Panc1 (cell line): ENCODE measurements around the gene TSPAN5. TPM values are rescaled to one million over a fixed set of nuclear protein-coding genes. Genes with fewer than 3 reads are reported as not detected.

Experiments
- ATAC-seq: fragments of 200-7000 bp; cut with Tn5 transposase; 2 replicates; pipeline ENCODE4 v1.9.1; 2020; ENCODE audit warnings: mild to moderate bottlenecking, moderate library complexity
- BruUV-seq: library from RNA; stranded (reverse); fragments of 400-500 nt; replicated peaks from 2 replicates; lab custom pipeline; 2021; lab: Mats Ljungman, UMichigan
- CTCF ChIA-PET: fragments of 300-600 bp; sonication (Branson Sonifier 250); formaldehyde crosslinking; loops from one replicate; lab custom pipeline; 2022; ENCODE audit warnings: antibody characterized with exemption; lab: Charles Lee
- POLR2A ChIA-PET: fragments of 300-600 bp; sonication (Branson Sonifier 250); formaldehyde crosslinking; loops from one replicate; lab custom pipeline; 2022; ENCODE audit warnings: antibody characterized with exemption; lab: Charles Lee
- DNase-seq: peaks from one replicate; pipeline ENCODE4 v3.0.0-alpha.2; 2010; ENCODE audit warnings: low read depth, low spot score
- H3K27ac ChIP-seq: 2 replicates; pipeline ENCODE4 v1.5.1; 2011; ENCODE audit warnings: mild to moderate bottlenecking, low read length, inconsistent platforms
- H3K27me3 ChIP-seq: fragments of 200-500 bp; sonication (Bioruptor generic); 2 replicates; pipeline ENCODE4 v1.6.0; 2014; ENCODE audit warnings: low read length, inconsistent platforms; ENCODE audit not compliant: control insufficient read depth, insufficient read depth
- H3K36me3 ChIP-seq: fragments of 200-500 bp; sonication (Bioruptor generic); 2 replicates; pipeline ENCODE4 v1.5.1; 2014; ENCODE audit warnings: inconsistent platforms, mild to moderate bottlenecking, low read length, moderate library complexity; ENCODE audit not compliant: control insufficient read depth, insufficient read depth
- H3K4me1 ChIP-seq: 2 replicates; pipeline ENCODE4 v1.5.1; 2011; ENCODE audit warnings: inconsistent platforms, mild to moderate bottlenecking, low read length, moderate library complexity; ENCODE audit not compliant: control insufficient read depth, insufficient read depth
- H3K4me3 ChIP-seq, 2 experiments: 2 replicates each; pipeline ENCODE4 v1.5.1; 2011 to 2012; ENCODE audit warnings: low read depth in 2 of 2, low read length in 2 of 2, mild to moderate bottlenecking in 2 of 2, inconsistent platforms in 1 of 2, moderate library complexity in 1 of 2
- H3K9me3 ChIP-seq: fragments of 200-500 bp; sonication (Bioruptor generic); 2 replicates; pipeline ENCODE4 v1.5.1; 2014; ENCODE audit warnings: low read depth, mild to moderate bottlenecking, inconsistent platforms, low read length, moderate library complexity; ENCODE audit not compliant: control insufficient read depth, insufficient read depth
- POLR2AphosphoS5 ChIP-seq: IDR thresholded peaks from 2 replicates; pipeline ENCODE4 v1.6.1; 2012; ENCODE audit warnings: mild to moderate bottlenecking, low read depth, low read length, moderate library complexity
- SIN3A ChIP-seq: IDR thresholded peaks from 2 replicates; pipeline ENCODE4 v1.6.1; 2012; ENCODE audit warnings: low read depth, mild to moderate bottlenecking, low read length, moderate library complexity, borderline replicate concordance; ENCODE audit not compliant: insufficient read depth
- TCF7L2 ChIP-seq: IDR thresholded peaks from 2 replicates; pipeline ENCODE4 v1.6.1; 2011; ENCODE audit warnings: mild to moderate bottlenecking, low read depth, low read length, inconsistent platforms
- in situ Hi-C: cut with HindIII; loops from 2 replicates; pipeline ENCODE4 v1.10.0; 2016; ENCODE audit warnings: low sequenced_read_pairs, low pct_unique_long_range_greater_than_20kb
- intact Hi-C: fragments of 100-400 bp; cut with micrococcal nuclease; formaldehyde crosslinking; loops from one replicate; pipeline ENCODE4 v1.10.0; 2022; ENCODE audit not compliant: unreplicated experiment
- total RNA-seq: library from RNA; stranded (reverse); gene quantifications from one replicate; pipeline ENCODE4 v1.2.1, GENCODE V29; 2021; ENCODE audit not compliant: unreplicated experiment
- TF ChIP-seq, protein P1 (sequence below), 2 experiments: IDR thresholded peaks; 2 replicates each; pipeline ENCODE4 v1.6.1; 2011 to 2012; ENCODE audit warnings: low read depth in 2 of 2, control low read depth in 1 of 2, low read length in 1 of 2, mild to moderate bottlenecking in 1 of 2, moderate library complexity in 1 of 2; ENCODE audit not compliant: insufficient read depth in 1 of 2
- TF ChIP-seq, protein P2 (sequence below): fragments of 450-650 bp; IDR thresholded peaks from 2 replicates; pipeline ENCODE4 v1.5.1; 2017; ENCODE audit warnings: mild to moderate bottlenecking

TSPAN5 gene
- total RNA-seq, 1 experiment from 2014 or later, result 61.9 TPM

DNA sequence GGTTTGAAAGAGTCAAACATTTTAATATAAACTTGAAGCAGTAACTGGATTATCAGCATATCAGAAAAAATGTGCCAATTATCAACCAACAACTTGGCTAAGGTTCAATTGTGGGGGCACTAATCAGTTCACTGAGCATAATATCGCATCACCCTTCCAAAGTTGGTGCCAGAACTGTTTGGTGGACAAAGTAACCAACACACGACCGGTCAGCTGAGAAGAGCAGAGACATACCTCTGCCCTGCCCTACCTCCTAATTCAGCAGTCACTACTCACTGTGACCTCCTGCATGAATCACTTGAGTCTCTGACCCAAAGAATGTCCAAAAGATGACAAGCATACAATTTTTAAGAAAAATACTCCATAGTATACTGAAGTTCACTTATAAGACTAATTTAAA is 53.2 kb downstream of the TSPAN5 start:
- intact Hi-C loops (no loop called here), in situ Hi-C loops (no loop called here)
- Histone ChIP-seq H3K4me1 (0 out of 2 replicates have a peak, but pooled peaks cover 3% of the 10 kb centered on the region), H3K27me3 (no peaks in the 10 kb centered on the region), H3K27ac (no peak overlapping the region), H3K36me3 (no peaks in the 10 kb centered on the region; the same call in 1 of the 2 replicates), H3K4me3 (no peak overlapping the region), H3K9me3 (peaks cover 7% of the 10 kb centered on the region; the same call in 1 of the 2 replicates)
- TF ChIP-seq POLR2AphosphoS5 (no peak), SIN3A (no peak)
- TF ChIP-seq, protein P1, sequence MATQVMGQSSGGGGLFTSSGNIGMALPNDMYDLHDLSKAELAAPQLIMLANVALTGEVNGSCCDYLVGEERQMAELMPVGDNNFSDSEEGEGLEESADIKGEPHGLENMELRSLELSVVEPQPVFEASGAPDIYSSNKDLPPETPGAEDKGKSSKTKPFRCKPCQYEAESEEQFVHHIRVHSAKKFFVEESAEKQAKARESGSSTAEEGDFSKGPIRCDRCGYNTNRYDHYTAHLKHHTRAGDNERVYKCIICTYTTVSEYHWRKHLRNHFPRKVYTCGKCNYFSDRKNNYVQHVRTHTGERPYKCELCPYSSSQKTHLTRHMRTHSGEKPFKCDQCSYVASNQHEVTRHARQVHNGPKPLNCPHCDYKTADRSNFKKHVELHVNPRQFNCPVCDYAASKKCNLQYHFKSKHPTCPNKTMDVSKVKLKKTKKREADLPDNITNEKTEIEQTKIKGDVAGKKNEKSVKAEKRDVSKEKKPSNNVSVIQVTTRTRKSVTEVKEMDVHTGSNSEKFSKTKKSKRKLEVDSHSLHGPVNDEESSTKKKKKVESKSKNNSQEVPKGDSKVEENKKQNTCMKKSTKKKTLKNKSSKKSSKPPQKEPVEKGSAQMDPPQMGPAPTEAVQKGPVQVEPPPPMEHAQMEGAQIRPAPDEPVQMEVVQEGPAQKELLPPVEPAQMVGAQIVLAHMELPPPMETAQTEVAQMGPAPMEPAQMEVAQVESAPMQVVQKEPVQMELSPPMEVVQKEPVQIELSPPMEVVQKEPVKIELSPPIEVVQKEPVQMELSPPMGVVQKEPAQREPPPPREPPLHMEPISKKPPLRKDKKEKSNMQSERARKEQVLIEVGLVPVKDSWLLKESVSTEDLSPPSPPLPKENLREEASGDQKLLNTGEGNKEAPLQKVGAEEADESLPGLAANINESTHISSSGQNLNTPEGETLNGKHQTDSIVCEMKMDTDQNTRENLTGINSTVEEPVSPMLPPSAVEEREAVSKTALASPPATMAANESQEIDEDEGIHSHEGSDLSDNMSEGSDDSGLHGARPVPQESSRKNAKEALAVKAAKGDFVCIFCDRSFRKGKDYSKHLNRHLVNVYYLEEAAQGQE (IDR thresholded peaks at IDR 0.05; ENCODE audit: insufficient read depth in 1 of 2, low read depth in 2 of 2, low read length in 1 of 2), result no peak
- ChIA-PET CTCF (no interaction called here), POLR2A (no interaction called here)
- BruUV-seq, result no TSS peak
- DNase-seq (no peak), ATAC-seq (no peak)

DNA sequence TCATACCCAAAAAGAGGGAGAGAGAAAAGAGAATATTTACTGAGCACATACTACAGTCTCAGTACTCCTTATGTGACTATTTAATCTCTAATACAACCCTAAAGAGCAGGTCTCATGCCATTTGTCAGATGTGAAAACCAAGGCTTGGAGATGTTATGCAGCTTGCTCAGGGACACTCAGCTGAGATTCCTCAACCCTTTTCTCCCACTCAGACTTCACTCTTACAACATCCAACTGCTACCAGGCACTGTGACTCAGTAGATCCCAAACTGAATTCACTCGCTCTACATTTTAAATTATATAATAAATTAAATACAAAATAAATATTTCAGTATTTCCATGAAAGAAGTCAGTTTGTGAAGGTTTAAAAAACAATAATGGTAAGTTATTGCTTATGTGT is 53.7 kb downstream of the TSPAN5 start:
- DNase-seq, result no peak
- TF ChIP-seq TCF7L2, result no peak
- TF ChIP-seq POLR2AphosphoS5, result no peak
- TF ChIP-seq, protein P1 (IDR thresholded peaks at IDR 0.05; ENCODE audit: insufficient read depth in 1 of 2, low read depth in 2 of 2, low read length in 1 of 2), result no peak
- TF ChIP-seq SIN3A, result no peak
- TF ChIP-seq, protein P2, sequence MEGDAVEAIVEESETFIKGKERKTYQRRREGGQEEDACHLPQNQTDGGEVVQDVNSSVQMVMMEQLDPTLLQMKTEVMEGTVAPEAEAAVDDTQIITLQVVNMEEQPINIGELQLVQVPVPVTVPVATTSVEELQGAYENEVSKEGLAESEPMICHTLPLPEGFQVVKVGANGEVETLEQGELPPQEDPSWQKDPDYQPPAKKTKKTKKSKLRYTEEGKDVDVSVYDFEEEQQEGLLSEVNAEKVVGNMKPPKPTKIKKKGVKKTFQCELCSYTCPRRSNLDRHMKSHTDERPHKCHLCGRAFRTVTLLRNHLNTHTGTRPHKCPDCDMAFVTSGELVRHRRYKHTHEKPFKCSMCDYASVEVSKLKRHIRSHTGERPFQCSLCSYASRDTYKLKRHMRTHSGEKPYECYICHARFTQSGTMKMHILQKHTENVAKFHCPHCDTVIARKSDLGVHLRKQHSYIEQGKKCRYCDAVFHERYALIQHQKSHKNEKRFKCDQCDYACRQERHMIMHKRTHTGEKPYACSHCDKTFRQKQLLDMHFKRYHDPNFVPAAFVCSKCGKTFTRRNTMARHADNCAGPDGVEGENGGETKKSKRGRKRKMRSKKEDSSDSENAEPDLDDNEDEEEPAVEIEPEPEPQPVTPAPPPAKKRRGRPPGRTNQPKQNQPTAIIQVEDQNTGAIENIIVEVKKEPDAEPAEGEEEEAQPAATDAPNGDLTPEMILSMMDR, result no peak
- ChIA-PET CTCF (no interaction called here), POLR2A (no interaction called here)
- Histone ChIP-seq H3K4me1 (0 out of 2 replicates have a peak, but pooled peaks cover under 1% of the 10 kb centered on the region), H3K27ac (no peak overlapping the region), H3K36me3 (no peaks in the 10 kb centered on the region; the same call in 1 of the 2 replicates), H3K9me3 (peaks cover 7% of the 10 kb centered on the region; the same call in 1 of the 2 replicates), H3K27me3 (no peaks in the 10 kb centered on the region), H3K4me3 (no peak overlapping the region)
- in situ Hi-C loops (no loop called here), intact Hi-C loops (no loop called here)
- no peak for ATAC-seq
- BruUV-seq, result no TSS peak
